Mesothelial cell of epicardium (in vitro differentiated cells): Measurements from ENCODE around the gene TUBGCP2. TPM values are rescaled to one million over a fixed set of nuclear protein-coding genes. Genes with fewer than 3 reads are reported as not detected.

Experiments used
- DNase-seq, 2 experiments: peaks; one replicate each; pipeline ENCODE4 v3.0.0; 2021; ENCODE audit warnings: low spot score in 2 of 2; ENCODE audit not compliant: unreplicated experiment in 2 of 2
- H3K27ac Mint-ChIP-seq: 2 replicates; pipeline ENCODE4 v1.8.0; 2021; ENCODE audit warnings: mixed read lengths
- H3K27me3 Mint-ChIP-seq: 2 replicates; pipeline ENCODE4 v1.8.0; 2021; ENCODE audit warnings: low read depth, mixed read lengths
- H3K36me3 Mint-ChIP-seq: 2 replicates; pipeline ENCODE4 v1.8.0; 2021; ENCODE audit warnings: mixed read lengths
- H3K4me1 Mint-ChIP-seq: 2 replicates; pipeline ENCODE4 v1.8.0; 2021; ENCODE audit warnings: mixed read lengths
- H3K4me3 Mint-ChIP-seq: 2 replicates; pipeline ENCODE4 v1.8.0; 2021; ENCODE audit warnings: mild to moderate bottlenecking, moderate library complexity, mixed read lengths
- H3K9me3 Mint-ChIP-seq: 2 replicates; pipeline ENCODE4 v1.8.0; 2021; ENCODE audit warnings: mixed read lengths
- CTCF ChIP-seq: fragments of 200-600 bp; sonication (generic); IDR thresholded peaks from one replicate; pipeline ENCODE4 v1.5.0; 2021; ENCODE audit warnings: antibody characterized with exemption; ENCODE audit not compliant: unreplicated experiment
- total RNA-seq: library from RNA; stranded (reverse); gene quantifications from 3 replicates; pipeline ENCODE4 v1.2.1, GENCODE V29; 2021

Gene TUBGCP2
- 69.6 to 81.0 TPM (median 70.9 TPM) in 3 replicates for total RNA-seq

- TF ChIP-seq CTCF: no peak
- Mint-ChIP-seq H3K4me1 (peaks cover 12% of the 10 kb centered on the region), H3K9me3 (no peaks in the 10 kb centered on the region), H3K4me3 (peak within 1 kb of the TSS; percentile 95), H3K36me3 (peaks cover 5% of the 10 kb centered on the region), H3K27ac (peak within 1 kb of the TSS; percentile 99), H3K27me3 (no peaks in the 10 kb centered on the region)
- peak; percentile 77 to 90 for DNase-seq
These were observed at the start of gene TUBGCP2, which contains the start of gene ZNF511 for GRCh38 chr10:133308421-133309099. Gene TUBGCP2, minus strand, starts transcription at chr10:133308872. Its CDS starts 5,931 bp downstream, at chr10:133302941. Gene ZNF511, plus strand, starts transcription at chr10:133308914. Its CDS starts 30 bp downstream, at chr10:133308944.

- H3K9me3 Mint-ChIP-seq: no peaks in the 10 kb centered on the region
- H3K27ac Mint-ChIP-seq: peak within 1 kb of the TSS; percentile 77
- H3K4me3 Mint-ChIP-seq: peak within 1 kb of the TSS; percentile 73
- no peak for TF ChIP-seq CTCF
- H3K36me3 Mint-ChIP-seq: peaks cover 11% of the 10 kb centered on the region
- H3K4me1 Mint-ChIP-seq: peaks cover 20% of the 10 kb centered on the region
- H3K27me3 Mint-ChIP-seq: no peaks in the 10 kb centered on the region
- DNase-seq: peak in 1 of 2 experiments; percentile 80
These were observed 48.9 kb upstream of the TUBGCP2 start, which contains the start of gene FUOM for GRCh38 chr10:133357285-133358161. Gene FUOM, minus strand, starts transcription at chr10:133358019. Its CDS starts 12 bp downstream, at chr10:133358007.

GRCh38 chr10:133356549-133357284 lies 48.0 kb upstream of the TUBGCP2 start:
- Mint-ChIP-seq H3K27me3 (no peaks in the 10 kb centered on the region), H3K36me3 (peaks cover 5% of the 10 kb centered on the region), H3K4me1 (peaks cover 20% of the 10 kb centered on the region), H3K4me3 (peak overlapping the region; percentile 73), H3K27ac (peak overlapping the region; percentile 77), H3K9me3 (no peaks in the 10 kb centered on the region)
- no peak for DNase-seq
- no peak for TF ChIP-seq CTCF

GRCh38 chr10:133355991-133356390 lies 47.3 kb upstream of the TUBGCP2 start:
- no peaks in the 10 kb centered on the region for H3K9me3 Mint-ChIP-seq
- DNase-seq: no peak
- H3K27ac Mint-ChIP-seq: no peak overlapping the region
- H3K27me3 Mint-ChIP-seq: no peaks in the 10 kb centered on the region
- H3K4me1 Mint-ChIP-seq: peaks cover 20% of the 10 kb centered on the region
- TF ChIP-seq CTCF: no peak
- peak overlapping the region; percentile 60 for H3K4me3 Mint-ChIP-seq
- no peaks in the 10 kb centered on the region for H3K36me3 Mint-ChIP-seq

- no peaks in the 10 kb centered on the region for H3K27me3 Mint-ChIP-seq
- H3K9me3 Mint-ChIP-seq: no peaks in the 10 kb centered on the region
- peaks cover 17% of the 10 kb centered on the region for H3K4me1 Mint-ChIP-seq
- TF ChIP-seq CTCF: no peak
- H3K27ac Mint-ChIP-seq: no peak overlapping the region
- no peak overlapping the region for H3K4me3 Mint-ChIP-seq
- no peak for DNase-seq
- H3K36me3 Mint-ChIP-seq: no peaks in the 10 kb centered on the region
These were observed 46.6 kb upstream of the TUBGCP2 start for GRCh38 chr10:133355266-133355665.
